Activated CD8-positive, alpha-beta memory T cell treated with anti-CD3 and anti-CD28 coated beads, Interleukin-2, amount 10 ng/mL, durations not matched to agents 7 days and 5 days (primary cell): ENCODE results near the gene ALDH1L2. TPM values are rescaled to one million over a fixed set of nuclear protein-coding genes. Genes with fewer than 3 reads are reported as not detected.
A peak's percentile ranks its signal among the peaks of the same experiment; 100 is the strongest.
"Not testable (repeated sequence)": the region's sequence is repeated elsewhere in the genome, so short reads cannot be mapped to it uniquely, and the experiment has no call there.

Experiments used
- ATAC-seq: fragments of 150-1000 bp; cut with Tn5 transposase; one replicate; pipeline ENCODE4 v1.10.0; 2021; ENCODE audit warnings: moderate library complexity
- CTCF ChIA-PET: fragments of 350-600 bp; sonication (Branson Sonifier 250); formaldehyde crosslinking; loops from one replicate; lab custom pipeline; 2021; ENCODE audit warnings: antibody characterized with exemption; lab: Charles Lee
- DNase-seq: peaks from one replicate; pipeline ENCODE4 v3.0.0-alpha.2; 2020
- H3K27ac Mint-ChIP-seq: one replicate; pipeline ENCODE4 v1.8.0; 2021; ENCODE audit warnings: mild to moderate bottlenecking, mixed read lengths
- H3K27me3 Mint-ChIP-seq: one replicate; pipeline ENCODE4 v1.8.0; 2021; ENCODE audit warnings: mixed read lengths
- H3K36me3 Mint-ChIP-seq: one replicate; pipeline ENCODE4 v1.8.0; 2021; ENCODE audit warnings: mild to moderate bottlenecking, mixed read lengths
- H3K4me1 Mint-ChIP-seq: one replicate; pipeline ENCODE4 v1.8.0; 2021; ENCODE audit warnings: mixed read lengths
- H3K4me3 Mint-ChIP-seq: one replicate; pipeline ENCODE4 v1.8.0; 2021; ENCODE audit warnings: mild to moderate bottlenecking, moderate library complexity, mixed read lengths
- H3K9me3 Mint-ChIP-seq: one replicate; pipeline ENCODE4 v1.8.0; 2022; ENCODE audit warnings: low read depth, mixed read lengths
- total RNA-seq, 2 experiments: library from RNA; stranded (reverse); gene quantifications; one replicate each; pipeline ENCODE4 v1.2.3, GENCODE V29; 2021

Gene ALDH1L2
- total RNA-seq, 2 experiments from 2014 or later = 0.70 to 1.3 TPM

DNA sequence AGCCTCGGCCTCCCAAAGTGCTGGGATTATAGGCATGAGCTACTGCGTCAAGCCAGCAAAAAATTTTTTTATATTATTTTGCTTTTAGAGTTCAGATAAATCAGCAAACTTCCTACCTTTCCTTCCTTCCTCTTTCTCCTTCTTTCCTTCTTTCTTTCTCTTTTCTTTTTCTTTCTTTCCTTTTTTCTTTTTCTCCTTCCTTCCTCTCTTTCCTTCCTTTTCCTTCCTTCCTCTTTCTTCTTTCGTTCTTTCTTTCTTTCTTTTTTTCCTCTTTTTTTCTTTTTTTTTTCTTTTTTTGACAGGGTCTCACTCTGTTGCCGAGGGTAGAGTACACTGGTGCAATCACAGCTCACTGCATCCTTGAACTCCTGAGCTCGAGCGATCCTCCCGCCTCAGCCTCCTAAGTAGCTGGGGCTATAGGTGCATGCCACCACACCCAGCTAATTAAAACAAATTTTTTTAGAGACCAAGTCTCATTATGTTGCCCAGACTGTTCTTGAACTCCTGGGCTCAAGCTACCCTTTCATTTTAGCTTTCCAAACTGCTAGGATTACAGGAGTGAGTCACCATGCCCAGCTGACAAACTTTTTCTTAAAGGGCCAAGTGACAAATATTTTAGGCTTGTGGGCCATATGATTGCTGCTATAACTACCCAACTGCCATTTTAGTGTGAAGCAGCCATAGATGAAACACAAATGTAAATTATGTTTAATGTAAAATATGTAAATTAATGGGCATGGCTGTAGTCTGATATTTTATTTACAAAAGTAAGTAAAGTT lies 16.1 kb upstream of the ALDH1L2 start:
- ATAC-seq (no peak), DNase-seq (no peak)
- CTCF ChIA-PET = interaction anchor here (0.8 kb wide), 1 partner anchor 1504 kb away, joined by 4 read pairs; no protein-coding TSS in a partner anchor
- no peak overlapping the region for H3K4me3 Mint-ChIP-seq
- no peak overlapping the region for H3K27ac Mint-ChIP-seq
- peaks cover 4% of the 10 kb centered on the region for H3K36me3 Mint-ChIP-seq
- peaks cover 59% of the 10 kb centered on the region for H3K27me3 Mint-ChIP-seq
- H3K9me3 Mint-ChIP-seq = peaks cover 11% of the 10 kb centered on the region
- no peaks in the 10 kb centered on the region for H3K4me1 Mint-ChIP-seq

DNA sequence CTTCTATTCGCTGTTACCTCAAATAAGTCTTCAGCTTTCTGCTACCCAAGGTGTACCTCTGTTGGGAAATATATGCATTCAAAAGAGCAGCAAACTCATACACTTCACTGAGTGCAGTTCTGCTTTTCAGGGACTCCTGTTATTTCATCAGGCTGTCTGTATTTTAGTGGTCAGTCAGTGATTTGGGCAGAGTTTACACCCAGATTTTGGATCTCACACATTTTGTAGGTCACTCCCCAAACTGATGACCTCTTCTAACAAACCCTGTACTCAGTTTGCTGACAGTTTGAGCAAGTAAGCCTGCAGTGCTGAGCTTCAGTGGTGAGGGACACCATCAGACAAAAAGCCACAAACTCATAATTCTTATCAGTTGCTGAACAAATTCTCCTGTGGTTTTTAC lies 15.1 kb upstream of the ALDH1L2 start:
- H3K36me3 Mint-ChIP-seq = peaks cover 3% of the 10 kb centered on the region
- H3K27me3 Mint-ChIP-seq = peaks cover 54% of the 10 kb centered on the region
- DNase-seq = no peak
- H3K27ac Mint-ChIP-seq = no peak overlapping the region
- H3K4me3 Mint-ChIP-seq = no peak overlapping the region
- CTCF ChIA-PET = no interaction called here
- H3K9me3 Mint-ChIP-seq = peaks cover 11% of the 10 kb centered on the region
- ATAC-seq = no peak
- no peaks in the 10 kb centered on the region for H3K4me1 Mint-ChIP-seq

DNA sequence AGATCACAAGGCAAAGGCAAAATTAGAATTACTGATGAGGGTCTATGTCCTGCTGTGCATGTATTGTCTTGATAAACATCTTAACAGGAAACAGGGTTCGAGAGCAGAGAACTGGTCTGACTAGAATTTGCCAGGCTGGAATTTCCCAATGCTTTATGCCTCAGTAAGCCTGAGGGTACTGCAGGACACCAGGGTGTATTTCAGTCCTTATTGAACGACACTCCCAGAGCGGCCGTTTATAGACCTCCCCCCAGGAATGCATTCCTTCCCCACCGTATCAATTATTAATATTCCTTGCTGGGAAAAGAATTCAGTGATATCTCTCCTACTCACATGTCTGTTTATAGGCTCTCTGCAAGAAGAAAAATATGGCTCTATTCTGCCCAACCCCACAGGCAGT lies 11.1 kb upstream of the ALDH1L2 start:
- H3K36me3 Mint-ChIP-seq, H3K27ac Mint-ChIP-seq, H3K4me1 Mint-ChIP-seq, DNase-seq, H3K4me3 Mint-ChIP-seq, CTCF ChIA-PET, ATAC-seq: not testable (repeated sequence)
- peaks cover 57% of the 10 kb centered on the region for H3K27me3 Mint-ChIP-seq
- peaks cover 13% of the 10 kb centered on the region for H3K9me3 Mint-ChIP-seq

DNA sequence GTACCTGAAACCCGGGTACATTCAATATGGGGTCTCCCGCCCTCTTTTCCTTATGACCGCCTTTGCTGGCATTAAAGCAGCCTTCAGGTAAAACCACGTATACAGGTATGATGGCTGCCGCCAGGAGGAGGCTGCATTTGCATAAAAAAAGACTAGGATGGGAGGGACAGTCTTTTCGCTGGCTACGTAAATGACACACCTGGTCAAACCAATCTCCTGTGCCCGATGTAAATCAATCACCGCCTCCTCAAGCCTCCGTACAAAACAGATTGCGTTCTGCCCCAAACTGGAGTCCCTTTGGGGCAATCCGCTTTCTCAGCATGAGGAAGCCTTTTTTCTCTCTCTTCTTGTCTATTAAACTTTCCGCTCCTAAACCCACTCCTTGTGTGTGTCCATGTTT lies 8.1 kb upstream of the ALDH1L2 start:
- DNase-seq = no peak
- no peak for ATAC-seq
- Mint-ChIP-seq H3K9me3 (peaks cover 13% of the 10 kb centered on the region), H3K4me3 (no peak overlapping the region), H3K36me3 (peaks cover 4% of the 10 kb centered on the region), H3K27ac (no peak overlapping the region), H3K27me3 (peaks cover 31% of the 10 kb centered on the region), H3K4me1 (no peaks in the 10 kb centered on the region)
- CTCF ChIA-PET = no interaction called here

DNA sequence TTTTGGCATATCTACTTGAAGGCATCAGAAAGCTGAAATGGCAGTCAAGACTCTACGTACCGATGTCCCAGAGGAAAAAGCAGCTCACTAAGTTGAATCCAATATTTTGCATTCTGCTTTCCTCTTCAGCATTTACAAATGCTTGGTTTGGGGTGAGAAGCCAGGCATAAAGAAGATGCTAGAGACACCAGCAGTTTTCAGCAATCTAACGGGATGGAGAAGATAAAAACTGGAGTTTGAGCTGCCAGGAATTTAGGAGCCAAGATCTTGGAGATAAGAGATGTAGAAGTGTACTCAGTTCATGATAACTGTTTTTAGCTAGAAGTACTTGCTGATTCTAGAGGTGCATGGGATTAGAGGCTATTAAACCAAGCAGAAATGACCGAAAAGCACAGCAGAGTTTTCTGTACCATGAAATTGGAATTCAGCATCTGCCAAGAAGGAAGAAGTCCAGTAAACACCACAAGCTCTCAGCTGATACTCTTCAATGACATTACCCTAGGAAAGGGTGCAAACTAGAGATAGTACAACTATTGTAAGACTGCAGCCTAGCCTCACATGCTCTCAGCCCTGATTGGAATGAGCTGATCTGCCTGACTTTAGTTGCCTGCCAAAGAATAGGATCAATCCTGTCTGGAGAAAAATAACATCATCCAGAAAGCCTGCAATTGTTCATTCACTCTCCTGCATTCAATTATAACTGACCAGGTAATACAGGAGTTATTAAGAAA lies 7.4 kb upstream of the ALDH1L2 start:
- DNase-seq (no peak), ATAC-seq (no peak)
- Mint-ChIP-seq H3K4me3 (no peak overlapping the region), H3K9me3 (peaks cover 13% of the 10 kb centered on the region), H3K27ac (no peak overlapping the region), H3K4me1 (no peaks in the 10 kb centered on the region), H3K27me3 (peaks cover 31% of the 10 kb centered on the region), H3K36me3 (peaks cover 4% of the 10 kb centered on the region)
- CTCF ChIA-PET = no interaction called here

DNA sequence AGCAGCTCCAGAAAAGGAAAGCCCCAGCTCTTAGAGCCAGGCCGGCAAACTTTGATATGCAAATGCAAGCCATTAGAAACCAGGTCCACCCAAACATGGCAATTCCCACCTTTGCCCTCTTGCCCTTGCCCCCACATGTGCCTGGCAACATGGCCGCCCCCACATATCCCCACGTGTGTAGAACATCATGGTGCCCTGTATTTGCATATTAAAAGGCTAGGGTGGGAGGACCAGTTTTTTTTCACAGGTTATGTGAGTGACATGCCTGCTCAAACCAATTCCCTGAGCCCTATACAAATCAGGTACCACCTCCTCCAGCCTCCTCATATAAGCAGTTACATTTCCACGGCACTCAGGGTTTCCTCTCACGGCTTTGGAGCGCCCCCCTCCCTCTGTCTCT lies 6.1 kb upstream of the ALDH1L2 start:
- H3K4me3 Mint-ChIP-seq = no peak overlapping the region
- H3K9me3 Mint-ChIP-seq = peaks cover 5% of the 10 kb centered on the region
- CTCF ChIA-PET = no interaction called here
- ATAC-seq = no peak
- no peak for DNase-seq
- H3K4me1 Mint-ChIP-seq = no peaks in the 10 kb centered on the region
- H3K27ac Mint-ChIP-seq = no peak overlapping the region
- H3K36me3 Mint-ChIP-seq = peaks cover 2% of the 10 kb centered on the region
- H3K27me3 Mint-ChIP-seq = peaks cover 33% of the 10 kb centered on the region

DNA sequence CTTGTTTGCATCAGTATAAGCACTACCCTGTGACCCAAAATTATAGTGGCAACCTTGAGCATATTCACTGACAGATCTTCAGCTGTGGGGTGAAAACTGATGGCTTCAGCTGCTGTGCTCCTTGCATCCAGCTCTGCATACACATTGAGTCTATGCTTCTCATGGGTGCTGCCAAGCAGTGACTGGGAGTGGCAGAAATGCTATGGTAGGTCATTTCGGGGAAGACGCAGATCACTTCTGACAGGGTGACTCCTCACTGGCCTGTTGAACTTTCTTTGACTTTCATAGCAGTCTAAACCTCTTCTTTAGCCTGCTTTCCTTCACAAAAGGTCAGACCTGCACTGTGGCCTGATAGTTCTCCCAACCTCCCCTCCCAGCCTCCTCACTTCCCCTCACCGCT lies 5.6 kb upstream of the ALDH1L2 start:
- Mint-ChIP-seq H3K27ac (no peak overlapping the region), H3K36me3 (peaks cover 2% of the 10 kb centered on the region), H3K4me3 (no peak overlapping the region), H3K9me3 (peaks cover 2% of the 10 kb centered on the region), H3K4me1 (no peaks in the 10 kb centered on the region), H3K27me3 (peaks cover 33% of the 10 kb centered on the region)
- no peak for ATAC-seq
- no peak for DNase-seq
- CTCF ChIA-PET = no interaction called here

DNA sequence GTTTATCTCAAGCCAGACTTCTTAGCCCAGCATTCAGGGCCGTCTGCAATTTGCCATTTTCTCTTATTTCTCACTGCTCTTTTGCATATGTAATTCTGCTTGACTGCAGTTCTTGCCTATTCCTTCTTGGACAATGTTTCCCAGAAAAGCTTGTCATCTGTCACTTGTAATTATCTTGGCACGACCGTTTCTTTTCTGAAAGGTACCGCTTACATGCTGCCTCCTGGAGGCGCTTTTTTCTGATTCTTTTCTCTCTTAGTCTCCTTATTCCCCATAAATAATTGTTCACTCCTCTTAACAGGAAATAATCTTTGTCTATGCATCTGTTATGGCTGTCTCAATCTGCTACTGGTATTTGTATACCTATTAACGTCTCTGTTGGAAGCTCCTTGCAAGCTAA lies 1.2 kb upstream of the ALDH1L2 start:
- Mint-ChIP-seq H3K27ac (no peak overlapping the region), H3K36me3 (no peaks in the 10 kb centered on the region), H3K27me3 (peaks cover 38% of the 10 kb centered on the region), H3K4me1 (peaks cover 5% of the 10 kb centered on the region), H3K9me3 (no peaks in the 10 kb centered on the region), H3K4me3 (peak overlapping the region; percentile 1)
- CTCF ChIA-PET = no interaction called here
- ATAC-seq (no peak), DNase-seq (no peak)

DNA sequence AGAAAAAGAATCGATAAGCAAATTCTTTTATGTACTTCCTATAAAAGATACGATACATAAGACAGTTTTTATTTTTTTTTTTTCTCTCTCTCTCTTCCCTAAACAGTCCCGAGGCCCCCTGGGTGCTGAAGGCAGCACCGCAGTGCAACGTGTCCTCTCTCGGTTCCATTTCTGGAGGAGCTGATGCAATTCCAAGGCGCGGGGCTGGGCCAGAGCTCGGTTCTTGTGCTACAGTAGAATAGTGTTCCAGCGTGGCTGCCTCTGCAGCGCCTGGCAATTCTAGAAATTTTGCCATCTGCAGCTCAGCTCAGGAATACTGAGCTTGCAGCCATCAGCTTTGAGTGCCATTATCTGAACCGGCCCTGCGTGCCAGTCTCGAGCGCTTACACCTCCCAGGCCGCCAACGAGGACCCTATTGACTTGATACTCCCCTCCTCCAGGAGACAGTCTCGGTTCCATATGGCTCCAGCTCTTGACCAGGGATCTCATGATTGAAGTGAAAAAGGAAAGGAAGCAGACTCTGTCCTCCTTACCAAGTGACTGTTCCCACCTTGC lies 630 bp downstream of the ALDH1L2 start:
- peaks cover 42% of the 10 kb centered on the region for H3K27me3 Mint-ChIP-seq
- H3K4me1 Mint-ChIP-seq = peaks cover 5% of the 10 kb centered on the region
- DNase-seq (no peak), ATAC-seq (no peak)
- CTCF ChIA-PET = interaction anchor here (1.5 kb wide), 1 partner anchor 31 kb away, joined by 3 read pairs; no protein-coding TSS in a partner anchor
- H3K27ac Mint-ChIP-seq = peak overlapping the region; percentile 11
- peak overlapping the region; percentile 73 for H3K4me3 Mint-ChIP-seq
- H3K9me3 Mint-ChIP-seq = no peaks in the 10 kb centered on the region
- H3K36me3 Mint-ChIP-seq = no peaks in the 10 kb centered on the region

DNA sequence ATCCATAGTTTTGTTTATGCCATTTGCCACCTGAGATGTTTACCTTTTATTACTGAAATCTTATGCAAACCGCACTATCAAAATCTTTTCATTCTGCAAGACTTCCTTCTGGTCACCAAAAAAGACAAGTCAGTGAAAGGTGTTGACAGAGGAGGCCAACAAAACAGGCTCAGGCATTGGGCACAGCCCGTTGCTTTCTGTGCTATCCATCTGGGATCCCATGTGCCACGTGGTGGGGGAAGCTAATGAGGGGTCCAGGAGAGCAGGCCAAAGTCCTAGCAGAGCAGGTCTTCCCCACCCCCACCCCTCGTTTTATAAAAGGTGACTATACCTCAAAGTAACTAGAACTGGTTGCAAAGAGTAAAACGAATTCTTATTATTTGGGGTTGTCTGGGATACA lies 1.2 kb downstream of the ALDH1L2 start:
- CTCF ChIA-PET = no interaction called here
- no peak overlapping the region for H3K4me3 Mint-ChIP-seq
- ATAC-seq (no peak), DNase-seq (no peak)
- H3K9me3 Mint-ChIP-seq = no peaks in the 10 kb centered on the region
- no peak overlapping the region for H3K27ac Mint-ChIP-seq
- H3K27me3 Mint-ChIP-seq = peaks cover 44% of the 10 kb centered on the region
- H3K36me3 Mint-ChIP-seq = no peaks in the 10 kb centered on the region
- peaks cover 5% of the 10 kb centered on the region for H3K4me1 Mint-ChIP-seq

DNA sequence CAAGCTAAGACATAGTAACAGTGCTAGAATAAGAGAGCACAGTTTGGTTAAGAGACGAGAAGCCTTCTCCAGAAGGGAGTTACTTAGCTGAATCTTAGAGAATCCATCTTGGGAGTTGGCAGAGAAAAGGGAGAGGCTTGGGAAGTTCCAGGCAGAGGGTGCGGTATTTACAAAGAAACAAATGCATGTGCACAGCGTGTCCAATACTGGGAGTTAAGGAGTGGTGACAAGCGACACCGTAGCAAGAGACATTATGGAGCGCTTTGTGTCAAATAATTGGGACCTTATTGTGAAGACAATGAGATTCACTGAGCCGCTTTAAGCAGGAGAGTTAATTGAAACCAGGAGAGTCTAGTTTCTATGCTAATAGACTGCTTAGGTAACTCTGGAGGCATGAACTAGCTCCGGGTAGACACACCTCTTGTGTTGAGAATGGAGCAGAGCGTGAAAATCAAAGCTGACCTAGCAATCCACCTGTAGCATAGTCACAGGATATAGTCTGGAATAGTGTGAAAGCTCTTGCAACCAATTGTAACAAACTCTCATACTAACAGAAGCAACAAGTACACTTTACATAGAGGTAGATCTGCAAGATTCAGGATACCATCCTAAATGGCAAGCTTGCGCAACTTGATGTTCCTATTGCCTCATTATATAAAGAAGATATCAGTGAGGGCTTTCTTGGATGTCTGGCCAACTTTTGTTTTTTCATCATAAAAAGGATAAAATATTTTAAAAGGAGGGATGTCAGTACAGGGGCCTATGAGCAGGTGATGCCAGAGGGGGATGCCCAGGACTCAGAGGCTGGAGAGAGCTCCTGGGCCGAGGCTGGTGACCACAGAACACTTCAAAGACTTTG lies 5.3 kb downstream of the ALDH1L2 start:
- Mint-ChIP-seq H3K4me3 (no peak overlapping the region), H3K4me1 (peaks cover 3% of the 10 kb centered on the region), H3K27ac (no peak overlapping the region), H3K36me3 (no peaks in the 10 kb centered on the region), H3K9me3 (no peaks in the 10 kb centered on the region), H3K27me3 (peaks cover 42% of the 10 kb centered on the region)
- ATAC-seq = no peak
- no peak for DNase-seq
- CTCF ChIA-PET = interaction anchor here (1.1 kb wide), 1 partner anchor 8 kb away, joined by 3 read pairs; no protein-coding TSS in a partner anchor

DNA sequence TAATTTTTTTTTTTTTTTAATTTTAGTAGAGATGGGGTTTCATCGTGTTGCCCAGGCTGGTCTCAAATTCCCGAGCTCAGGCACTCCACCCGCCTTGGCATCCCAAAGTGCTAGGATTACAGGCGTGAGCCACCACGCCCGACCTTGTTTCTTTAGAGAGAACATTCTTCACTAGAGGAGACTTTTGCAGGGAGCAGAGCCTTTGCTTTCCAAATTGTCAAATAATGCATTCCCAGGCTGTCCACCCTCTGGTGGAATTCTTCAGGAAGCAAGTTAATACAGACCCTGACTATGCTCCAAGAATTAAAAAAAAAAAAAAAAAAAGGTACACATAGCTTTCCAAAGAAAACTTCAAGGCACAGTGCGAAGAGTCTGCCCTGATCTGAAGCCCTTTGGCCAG lies 6.8 kb downstream of the ALDH1L2 start:
- Mint-ChIP-seq H3K4me3 (no peak overlapping the region), H3K4me1 (no peaks in the 10 kb centered on the region)

DNA sequence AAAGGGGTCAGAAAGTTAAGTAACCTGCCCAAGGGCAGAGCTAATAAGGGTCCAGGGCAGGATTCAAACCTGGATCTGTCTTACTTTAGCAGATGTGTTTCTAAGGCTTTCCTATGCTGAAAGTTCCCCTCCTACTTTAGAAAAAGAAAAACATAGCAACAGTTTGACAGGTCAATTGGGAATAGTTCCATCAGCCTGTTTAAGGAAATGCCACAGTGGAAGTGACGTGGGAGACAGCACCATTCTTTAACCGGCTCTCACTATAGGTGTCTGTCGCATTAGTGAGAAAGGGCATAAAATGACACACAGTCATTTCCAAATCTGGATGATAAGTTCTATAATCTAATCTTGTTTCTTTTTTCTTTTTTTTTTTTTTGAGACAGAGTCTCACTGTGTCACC lies 7.3 kb downstream of the ALDH1L2 start:
- no peak overlapping the region for H3K27ac Mint-ChIP-seq
- no peaks in the 10 kb centered on the region for H3K9me3 Mint-ChIP-seq
- DNase-seq = no peak
- no peak overlapping the region for H3K4me3 Mint-ChIP-seq
- ATAC-seq = no peak
- no peaks in the 10 kb centered on the region for H3K4me1 Mint-ChIP-seq
- CTCF ChIA-PET = no interaction called here
- H3K27me3 Mint-ChIP-seq = peaks cover 29% of the 10 kb centered on the region
- H3K36me3 Mint-ChIP-seq = no peaks in the 10 kb centered on the region

More for the DNA sequence above, 6.8 kb downstream of the ALDH1L2 start:
- DNase-seq (no peak), ATAC-seq (no peak)
- Mint-ChIP-seq H3K36me3 (no peaks in the 10 kb centered on the region), H3K27ac (no peak overlapping the region), H3K27me3 (peaks cover 30% of the 10 kb centered on the region), H3K9me3 (no peaks in the 10 kb centered on the region)
- CTCF ChIA-PET = no interaction called here
